Renal pelvis (tissue), 12 donors: Measurements from ENCODE around the gene NBEAL1. TPM values are rescaled to one million over a fixed set of nuclear protein-coding genes. Genes with fewer than 3 reads are reported as not detected.
A peak's percentile ranks its signal among the peaks of the same experiment; 100 is the strongest.
"Not testable (repeated sequence)": the region's sequence is repeated elsewhere in the genome, so short reads cannot be mapped to it uniquely, and the experiment has no call there.

Experiments used
- DNase-seq: peaks from one replicate; pipeline ENCODE4 v3.0.0-alpha.2; 2013
- long read RNA-seq, 16 experiments: transcript quantifications; one replicate each; lab custom pipeline, GENCODE V29; 2026
- polyA plus RNA-seq, 3 donors: library from polyadenylated mRNA; unstranded; fragments of 120-200 nt; gene quantifications; one replicate each; pipeline ENCODE4 v1.2.1, GENCODE V29; 2013; ENCODE audit not compliant: insufficient read length in 3 of 3

The NBEAL1 gene
- 10 to 100 TPM; 10.8 to 20.0 (median 14.4) TPM for polyA plus RNA-seq
- long read RNA-seq, donor 1 = 0 reads
- long read RNA-seq, donor 2 = 0 reads
- long read RNA-seq, donor 3 = 0 reads
- long read RNA-seq, donor 4 = 0 reads
- long read RNA-seq, donor 5 = 0 reads
- long read RNA-seq, donor 6 = 0 reads
- long read RNA-seq, donor 7 = 0 reads
- long read RNA-seq, donor 8 = 0 reads
- long read RNA-seq, donor 9 = 0 reads
- long read RNA-seq, donor 10, partial matches to known transcripts = 7 of 7 reads
- long read RNA-seq, donor 10, other reads (novel, unspliced or antisense) = 0 of 7 reads
- long read RNA-seq, donor 11 = 0 reads
- long read RNA-seq, donor 12, partial matches to known transcripts = 0 of 1 reads
- long read RNA-seq, donor 12, other reads (novel, unspliced or antisense) = 0 of 1 reads
- long read RNA-seq, donor 13, full-length matches to known transcripts = 1 of 1 reads
- long read RNA-seq, donor 13, partial matches to known transcripts = 0 of 1 reads
- long read RNA-seq, donor 13, other reads (novel, unspliced or antisense) = 0 of 1 reads
- long read RNA-seq, donor 14 = 0 reads
- long read RNA-seq, donor 15 = 0 reads
- long read RNA-seq, donor 16 = 0 reads

- peak; percentile 99 for DNase-seq
Measured at GRCh38 chr2:203014456-203015199, at the start of gene NBEAL1. Gene NBEAL1 (plus strand): TSS chr2:203014875. CDS start chr2:203016385, 1,510 bp downstream.

DNA sequence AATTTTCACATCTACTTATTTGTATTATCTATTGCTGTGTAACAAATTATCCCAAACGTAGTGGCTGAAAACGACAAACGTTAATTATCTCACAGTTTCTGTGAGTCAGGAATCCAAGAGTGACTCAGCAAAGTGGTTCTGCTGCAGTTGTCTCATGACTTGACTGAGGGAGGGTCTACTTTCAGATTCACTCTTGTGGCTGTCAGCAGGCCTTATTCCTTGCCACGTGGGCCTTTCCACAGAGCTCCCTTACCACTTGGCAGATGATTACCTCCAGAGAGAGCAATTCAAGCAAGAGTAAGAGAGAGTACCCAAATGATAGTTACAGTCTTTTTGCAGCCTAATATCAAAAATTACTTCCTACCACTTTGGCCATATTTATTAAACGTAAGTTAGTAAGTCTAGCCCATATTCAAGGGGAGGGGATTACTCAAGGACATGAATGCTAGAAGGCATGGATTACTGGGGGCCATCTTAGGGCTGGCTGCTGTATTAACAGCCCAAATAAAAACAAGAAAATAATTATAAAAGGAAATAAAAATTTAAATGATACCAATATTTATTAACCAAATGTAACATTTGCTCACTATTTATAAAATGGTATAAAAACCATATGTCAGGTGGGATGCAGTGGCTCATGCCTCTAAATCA lies 48.7 kb upstream of the NBEAL1 start:
- DNase-seq = no peak

GRCh38 chr2:202969404-202969803 lies 45.3 kb upstream of the NBEAL1 start:
- not testable (repeated sequence) for DNase-seq

DNA sequence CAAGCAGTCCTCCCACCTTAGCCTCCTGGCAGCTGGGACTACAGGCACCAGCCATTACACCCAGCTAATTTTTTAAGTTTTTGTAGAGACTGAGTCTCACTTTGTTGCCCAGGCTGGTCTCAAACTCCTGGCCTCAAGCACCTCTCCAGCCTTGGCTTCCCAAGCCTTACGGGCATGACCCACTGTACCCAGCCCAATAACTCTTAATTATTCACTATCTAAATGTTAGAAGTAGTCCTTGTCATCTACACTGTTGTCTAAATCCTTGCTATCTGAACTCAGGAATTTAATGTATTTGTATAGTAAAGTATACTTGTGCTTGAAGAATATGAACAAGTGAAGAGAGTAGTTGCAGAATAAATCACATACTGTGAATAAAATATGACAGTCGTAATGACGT lies 37.9 kb upstream of the NBEAL1 start:
- DNase-seq = no peak

DNA sequence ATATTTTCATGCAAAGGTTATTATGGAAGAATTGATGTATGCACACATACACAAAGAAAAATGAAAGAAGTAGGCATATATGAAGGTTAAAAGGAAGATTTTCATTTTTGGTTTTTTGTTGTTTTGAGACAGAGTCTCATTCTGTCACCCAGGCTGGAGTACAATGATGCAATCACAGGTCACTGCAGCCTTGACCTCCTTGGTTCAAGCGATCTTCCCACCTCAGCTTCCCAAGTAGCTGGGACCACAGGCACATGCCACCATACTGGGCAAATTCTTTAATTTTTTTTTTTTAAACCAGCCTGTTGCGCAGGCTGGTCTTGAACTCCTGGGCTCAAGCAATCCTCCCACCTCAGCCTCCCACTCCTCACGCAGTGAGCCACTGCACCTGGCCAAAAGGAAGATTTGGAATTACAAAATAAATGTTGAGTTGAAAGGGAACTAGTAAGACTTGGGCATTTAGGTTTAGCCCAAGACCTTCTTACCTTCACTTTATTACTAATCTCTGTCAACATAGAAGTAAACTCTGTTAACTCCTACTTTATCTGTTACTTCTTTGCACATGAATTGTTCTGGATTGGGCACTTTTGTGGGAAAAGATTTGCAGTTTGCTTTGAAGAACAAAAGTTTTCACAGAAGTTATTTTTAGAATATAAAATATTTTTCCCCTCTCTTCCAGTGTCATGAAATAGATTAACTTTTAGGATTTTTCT lies 31.7 kb upstream of the NBEAL1 start:
- DNase-seq = no peak

DNA sequence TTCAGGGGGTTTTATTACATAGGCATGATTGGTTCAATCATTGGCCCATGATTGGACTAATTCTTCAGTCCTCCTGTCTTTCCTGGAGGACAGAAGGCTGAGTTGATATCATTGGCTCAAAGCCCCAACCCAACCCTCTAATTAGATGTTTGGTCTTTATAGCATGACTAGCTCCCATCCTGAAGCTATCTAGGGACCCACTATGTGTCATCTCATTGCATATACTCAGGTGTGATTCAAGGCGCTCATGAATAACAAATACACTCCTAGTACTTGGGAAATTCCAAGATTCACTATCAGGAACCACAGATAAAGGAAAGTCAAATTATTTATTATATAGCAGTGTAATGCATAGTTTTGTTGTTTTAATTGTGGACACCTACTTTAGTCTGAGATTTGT lies 24.9 kb upstream of the NBEAL1 start:
- DNase-seq = no peak

DNA sequence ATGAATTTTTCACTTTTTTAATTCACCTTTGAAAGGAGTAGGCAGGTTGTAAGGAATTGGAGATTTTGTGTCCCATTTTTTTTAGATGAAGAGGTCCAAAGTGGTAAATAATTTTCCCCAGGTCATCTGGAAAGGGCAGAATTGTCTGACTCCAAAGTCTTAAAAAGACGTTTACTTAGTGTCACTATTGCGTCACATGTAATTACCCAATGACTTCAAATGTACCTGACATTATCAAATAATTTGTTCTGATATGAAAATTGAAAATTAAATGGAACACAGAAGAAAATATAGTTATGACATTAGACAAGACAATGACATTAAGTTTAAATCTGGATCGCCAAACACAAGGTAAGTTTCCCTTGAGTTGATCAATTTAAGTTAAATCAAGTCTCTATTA lies 24.2 kb upstream of the NBEAL1 start:
- no peak for DNase-seq

DNA sequence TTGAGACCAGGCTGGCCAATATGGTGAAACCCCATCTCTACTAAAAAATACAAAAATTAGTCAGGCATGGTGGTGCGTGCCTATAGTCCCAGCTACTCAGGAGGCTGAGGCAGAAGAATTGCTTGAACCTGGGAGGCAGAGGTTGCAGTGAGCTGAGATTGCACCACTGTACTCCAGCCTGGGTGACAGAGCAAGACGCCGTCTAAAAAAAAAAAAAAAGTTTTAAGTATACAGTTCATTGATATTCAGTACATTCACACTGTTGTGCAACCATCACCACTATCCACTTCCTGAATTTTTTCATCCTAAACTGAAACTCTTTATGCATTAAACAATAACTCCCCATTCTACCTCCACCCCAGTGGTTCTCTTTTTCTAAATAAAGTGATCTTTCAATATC lies 17.6 kb upstream of the NBEAL1 start:
- not testable (repeated sequence) for DNase-seq

- no peak for DNase-seq
Measured at GRCh38 chr2:203002054-203002821, 12.4 kb upstream of the NBEAL1 start.

DNA sequence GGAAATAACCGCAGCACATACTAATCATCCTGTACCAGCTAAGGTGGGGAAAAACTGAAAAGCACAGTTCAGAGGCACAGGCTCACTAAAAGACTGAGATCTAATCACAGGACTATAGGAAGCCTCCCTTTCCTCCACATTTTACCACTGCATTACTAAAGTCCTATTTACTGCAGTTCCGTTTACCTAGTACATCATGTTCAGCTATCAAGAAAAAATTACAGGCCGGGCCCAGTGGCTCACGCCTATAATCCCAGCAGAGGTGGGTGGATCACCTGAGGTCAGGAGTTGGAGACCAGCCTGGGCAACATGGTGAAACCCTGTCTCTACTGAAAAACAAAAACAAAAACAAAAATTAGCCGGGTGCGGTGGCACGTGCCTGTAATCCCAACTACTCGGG lies 11.0 kb upstream of the NBEAL1 start:
- no peak for DNase-seq

DNA sequence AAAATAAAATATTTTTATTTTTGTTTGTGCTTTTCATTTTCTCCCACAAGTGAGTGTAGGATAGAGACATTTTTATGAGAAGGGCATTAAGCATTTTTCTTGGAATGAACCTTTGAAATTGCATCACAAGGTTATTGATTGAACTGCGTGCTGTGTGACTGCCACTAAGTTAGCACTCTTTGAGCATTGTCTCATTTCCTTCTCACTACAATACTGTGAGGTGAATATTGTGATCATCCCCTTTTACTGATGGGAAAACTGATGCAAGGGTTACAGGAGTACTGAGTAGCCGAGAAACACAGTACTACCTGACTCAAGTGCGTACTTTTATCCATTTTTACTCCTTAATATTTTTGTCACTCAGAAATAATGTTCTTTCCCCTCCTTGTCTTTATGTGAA lies 2.0 kb downstream of the NBEAL1 start:
- no peak for DNase-seq

GRCh38 chr2:203018181-203018580 lies 3.5 kb downstream of the NBEAL1 start:
- DNase-seq = no peak

DNA sequence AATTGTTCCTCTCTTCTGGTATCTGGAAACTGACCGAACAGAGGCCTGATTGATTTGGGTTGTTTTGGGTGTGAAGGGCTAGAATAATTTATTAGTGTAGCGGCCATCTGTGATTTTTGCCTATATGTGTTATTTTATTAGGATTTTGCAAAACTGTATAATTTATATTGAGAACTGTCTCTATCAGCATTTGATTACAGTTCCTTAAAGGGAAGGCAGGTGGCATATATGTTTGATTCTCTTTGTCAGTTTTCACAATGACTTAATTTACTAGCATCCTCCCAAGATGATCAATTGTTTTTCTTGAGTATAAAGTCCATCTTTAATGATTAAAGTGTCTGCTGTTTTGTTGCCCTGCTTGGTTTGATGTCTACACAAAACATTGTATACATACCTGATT lies 4.5 kb downstream of the NBEAL1 start:
- DNase-seq = no peak

DNA sequence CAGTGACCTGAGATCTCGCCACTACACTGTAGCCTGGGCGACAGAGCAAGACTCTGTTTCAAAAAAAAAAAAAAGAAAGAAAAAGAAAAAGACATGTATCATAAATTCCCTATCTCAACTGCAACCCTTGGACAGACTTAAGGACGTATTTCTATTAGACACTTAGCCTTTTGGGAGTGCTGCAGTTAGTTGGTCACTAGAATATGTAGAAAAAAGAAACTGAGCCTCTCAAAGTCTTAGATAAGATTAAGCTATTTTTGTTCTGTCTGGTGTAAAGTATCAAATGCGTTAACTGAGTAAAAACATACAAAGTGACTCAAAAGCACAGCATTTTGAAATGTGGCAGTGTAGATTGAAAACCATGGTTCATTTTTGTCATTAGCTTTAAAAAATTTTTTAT lies 7.3 kb downstream of the NBEAL1 start:
- DNase-seq = no peak

- DNase-seq = no peak
Measured at GRCh38 chr2:203022751-203023150, 8.1 kb downstream of the NBEAL1 start.

DNA sequence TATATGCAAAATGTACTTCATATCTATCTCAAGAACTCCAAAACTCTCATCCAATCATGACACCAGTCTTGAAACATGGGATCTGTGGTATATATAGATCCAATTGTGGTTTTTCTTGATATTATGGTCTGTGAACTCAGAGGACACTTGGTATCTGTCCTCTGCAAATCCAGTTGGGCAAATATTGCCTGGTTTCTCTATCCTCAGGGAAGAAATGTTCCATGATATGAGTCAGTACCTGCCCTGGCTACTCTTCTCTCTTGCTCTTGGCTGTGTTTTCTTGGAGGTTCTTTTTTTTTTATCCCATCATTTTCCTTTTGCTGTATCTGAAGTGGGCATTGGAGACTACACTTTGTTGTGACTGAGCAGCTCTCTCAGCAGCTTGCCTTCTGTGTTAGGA lies 10.9 kb downstream of the NBEAL1 start:
- no peak for DNase-seq

DNA sequence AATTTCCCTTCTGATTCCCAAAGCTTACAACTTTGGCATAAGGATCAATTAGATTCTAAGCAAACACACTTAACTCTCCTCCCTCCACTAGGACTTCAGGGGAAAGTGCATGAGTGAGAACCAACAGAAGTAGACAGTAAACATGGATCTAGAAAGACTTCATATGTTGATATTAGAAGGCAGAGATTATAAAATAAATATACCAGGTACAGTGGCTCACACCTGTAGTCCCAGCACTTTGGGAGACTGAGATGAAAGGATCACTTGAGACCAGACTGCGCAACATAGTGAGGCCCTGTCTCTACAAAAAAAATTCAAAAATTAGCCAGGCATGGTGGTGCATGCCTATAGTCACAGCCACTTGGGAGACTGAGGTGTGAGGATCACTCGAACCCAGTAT lies 15.9 kb downstream of the NBEAL1 start:
- no peak for DNase-seq

GRCh38 chr2:203030991-203031390 lies 16.3 kb downstream of the NBEAL1 start:
- DNase-seq = no peak

GRCh38 chr2:203033395-203033794 lies 18.7 kb downstream of the NBEAL1 start:
- no peak for DNase-seq

DNA sequence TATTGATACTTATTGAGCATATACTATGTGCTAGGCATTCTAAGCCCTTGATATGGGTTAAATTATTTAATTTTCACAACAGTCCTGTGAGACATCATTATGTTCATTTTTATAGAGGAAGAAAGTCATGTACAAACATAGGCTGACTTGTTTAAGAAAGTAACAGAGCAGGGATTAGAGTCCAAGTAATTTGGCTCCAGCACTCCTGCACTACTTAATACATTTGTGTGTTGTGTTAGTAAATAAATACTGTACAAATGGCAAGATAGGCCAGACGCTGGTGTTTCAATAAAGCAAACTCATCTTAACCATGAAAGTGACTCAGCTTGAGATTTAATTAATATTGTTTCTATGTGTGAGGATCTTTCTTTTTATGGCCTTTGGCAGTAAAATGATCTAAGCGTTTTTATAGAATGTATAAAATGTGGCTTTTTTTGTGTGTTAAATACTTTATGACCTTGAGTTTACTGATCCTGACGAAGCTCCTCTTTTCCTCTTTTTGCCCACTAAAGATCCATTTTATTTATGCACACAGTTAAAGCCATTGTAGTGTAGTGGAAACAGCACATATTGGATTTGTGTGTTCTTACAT lies 21.3 kb downstream of the NBEAL1 start:
- DNase-seq = no peak

- no peak for DNase-seq
Measured at GRCh38 chr2:203037026-203037425, 22.4 kb downstream of the NBEAL1 start.
